HG03196 (cell line): ENCODE results near the gene CNTN5.

Experiments
- ATAC-seq: cut with Tn5 transposase; IDR thresholded peaks from one replicate; pipeline ENCODE4 v1.9.1; 2021; ENCODE audit not compliant: unreplicated experiment

CNTN5 gene

GRCh38 chr11:99501655-99502054, 480.9 kb downstream of the CNTN5 start:
- ATAC-seq: no peak

- no peak for ATAC-seq
Observed at GRCh38 chr11:99505316-99505715, 484.6 kb downstream of the CNTN5 start.

- ATAC-seq: no peak
Observed at GRCh38 chr11:99505831-99506230, 485.1 kb downstream of the CNTN5 start.

- ATAC-seq: no peak
Observed at GRCh38 chr11:99509863-99510262, 489.1 kb downstream of the CNTN5 start.

- ATAC-seq: no peak
Observed at GRCh38 chr11:99513368-99513767, 492.6 kb downstream of the CNTN5 start.

GRCh38 chr11:99519095-99519494, 498.3 kb downstream of the CNTN5 start:
- ATAC-seq: no peak

GRCh38 chr11:99522467-99523173, 501.9 kb downstream of the CNTN5 start:
- ATAC-seq: no peak

GRCh38 chr11:99531468-99531867, 510.7 kb downstream of the CNTN5 start:
- no peak for ATAC-seq

GRCh38 chr11:99534812-99535211, 514.1 kb downstream of the CNTN5 start:
- peak; percentile 89 for ATAC-seq

GRCh38 chr11:99535406-99535805, 514.7 kb downstream of the CNTN5 start:
- ATAC-seq: peak; percentile 79

- ATAC-seq: peak; percentile 89
Observed at GRCh38 chr11:99535819-99536218, 515.1 kb downstream of the CNTN5 start.

- ATAC-seq: no peak
Observed at GRCh38 chr11:99537681-99538080, 516.9 kb downstream of the CNTN5 start.

GRCh38 chr11:99545616-99546015, 524.9 kb downstream of the CNTN5 start:
- ATAC-seq: no peak

- ATAC-seq: no peak
Observed at GRCh38 chr11:99548264-99548663, 527.5 kb downstream of the CNTN5 start.

- no peak for ATAC-seq
Observed at GRCh38 chr11:99554232-99554903, 533.6 kb downstream of the CNTN5 start.

GRCh38 chr11:99555486-99555885, 534.7 kb downstream of the CNTN5 start:
- ATAC-seq: no peak

- peak; percentile 64 for ATAC-seq
Observed at GRCh38 chr11:99565333-99565732, 544.6 kb downstream of the CNTN5 start.

- no peak for ATAC-seq
Observed at GRCh38 chr11:99567334-99567956, 546.7 kb downstream of the CNTN5 start.

GRCh38 chr11:99568808-99569207, 548.1 kb downstream of the CNTN5 start:
- ATAC-seq: peak; percentile 50

- ATAC-seq: peak; percentile 79
Observed at GRCh38 chr11:99571094-99571493, 550.3 kb downstream of the CNTN5 start.

GRCh38 chr11:99584830-99585229, 564.1 kb downstream of the CNTN5 start:
- ATAC-seq: no peak

GRCh38 chr11:99585606-99586005, 564.9 kb downstream of the CNTN5 start:
- no peak for ATAC-seq
